HUES48 (cell line): ENCODE measurements around the gene DPM3.
"Not testable (repeated sequence)": the region's sequence is repeated elsewhere in the genome, so short reads cannot be mapped to it uniquely, and the experiment has no call there.

Source experiments
- H3K27ac ChIP-seq: one replicate; pipeline ENCODE4 v1.7.0; 2013; ENCODE audit warnings: low read depth, low read length, inconsistent platforms
- H3K27me3 ChIP-seq: 2 replicates; pipeline ENCODE4 v1.6.1; 2013; ENCODE audit warnings: mild to moderate bottlenecking, low read length; ENCODE audit not compliant: control insufficient read depth, insufficient read depth
- H3K36me3 ChIP-seq: 2 replicates; pipeline ENCODE4 v1.6.1; 2013; ENCODE audit warnings: low read length; ENCODE audit not compliant: control insufficient read depth, insufficient read depth
- H3K4me1 ChIP-seq: 2 replicates; pipeline ENCODE4 v1.6.1; 2013; ENCODE audit warnings: mild to moderate bottlenecking, low read length; ENCODE audit not compliant: control insufficient read depth, insufficient read depth
- H3K4me3 ChIP-seq: 2 replicates; pipeline ENCODE4 v1.5.1; 2013; ENCODE audit warnings: mild to moderate bottlenecking, low read depth, low read length
- H3K9ac ChIP-seq: 2 replicates; pipeline ENCODE4 v1.6.1; 2013; ENCODE audit warnings: mild to moderate bottlenecking, low read depth, low read length, moderate library complexity
- H3K9me3 ChIP-seq: 2 replicates; pipeline ENCODE4 v1.6.1; 2013; ENCODE audit warnings: low read length; ENCODE audit not compliant: control insufficient read depth, insufficient read depth

The DPM3 gene

GRCh38 chr1:155121249-155121648, 19.1 kb downstream of the DPM3 start:
- peaks cover 41% of the 10 kb centered on the region for H3K27me3 ChIP-seq
- no peaks in the 10 kb centered on the region for H3K9me3 ChIP-seq
- H3K27ac ChIP-seq: no peak overlapping the region
- H3K36me3 ChIP-seq: no peaks in the 10 kb centered on the region
- H3K4me1 ChIP-seq: peaks cover 20% of the 10 kb centered on the region
- H3K9ac ChIP-seq: no peak overlapping the region
- H3K4me3 ChIP-seq: no peak overlapping the region

GRCh38 chr1:155120253-155120652, 20.1 kb downstream of the DPM3 start:
- H3K27me3 ChIP-seq: peaks cover 31% of the 10 kb centered on the region
- H3K27ac ChIP-seq: no peak overlapping the region
- no peak overlapping the region for H3K9ac ChIP-seq
- H3K4me1 ChIP-seq: peaks cover 10% of the 10 kb centered on the region
- H3K4me3 ChIP-seq: no peak overlapping the region
- no peaks in the 10 kb centered on the region for H3K9me3 ChIP-seq
- no peaks in the 10 kb centered on the region for H3K36me3 ChIP-seq

- H3K4me3 ChIP-seq, H3K9ac ChIP-seq, H3K27ac ChIP-seq, H3K36me3 ChIP-seq, H3K9me3 ChIP-seq, H3K4me1 ChIP-seq: not testable (repeated sequence)
- peaks cover 14% of the 10 kb centered on the region; the same call in 1 of the 2 replicates for H3K27me3 ChIP-seq
Measured at GRCh38 chr1:155118090-155118489, 22.2 kb downstream of the DPM3 start.

GRCh38 chr1:155117610-155118009, 22.7 kb downstream of the DPM3 start:
- Histone ChIP-seq H3K36me3 (no peaks in the 10 kb centered on the region), H3K9me3 (no peaks in the 10 kb centered on the region), H3K4me3 (no peak overlapping the region), H3K27ac (no peak overlapping the region), H3K9ac (no peak overlapping the region), H3K27me3 (peaks cover 14% of the 10 kb centered on the region; the same call in 1 of the 2 replicates), H3K4me1 (no peaks in the 10 kb centered on the region)

GRCh38 chr1:155116113-155116764, 24.1 kb downstream of the DPM3 start:
- Histone ChIP-seq H3K36me3 (no peaks in the 10 kb centered on the region), H3K27ac (no peak overlapping the region), H3K27me3 (peaks cover 12% of the 10 kb centered on the region; the same call in 1 of the 2 replicates), H3K4me1 (no peaks in the 10 kb centered on the region), H3K9me3 (no peaks in the 10 kb centered on the region), H3K9ac (no peak overlapping the region), H3K4me3 (no peak overlapping the region)

GRCh38 chr1:155113450-155113980, 26.8 kb downstream of the DPM3 start:
- H3K9ac ChIP-seq: no peak overlapping the region
- no peaks in the 10 kb centered on the region for H3K36me3 ChIP-seq
- no peaks in the 10 kb centered on the region for H3K4me1 ChIP-seq
- H3K9me3 ChIP-seq: no peaks in the 10 kb centered on the region
- no peaks in the 10 kb centered on the region for H3K27me3 ChIP-seq
- no peak overlapping the region for H3K27ac ChIP-seq
- H3K4me3 ChIP-seq: no peak overlapping the region

GRCh38 chr1:155110826-155111225, 29.5 kb downstream of the DPM3 start:
- Histone ChIP-seq H3K9me3 (no peaks in the 10 kb centered on the region), H3K4me1 (no peaks in the 10 kb centered on the region), H3K27ac (no peak overlapping the region), H3K36me3 (no peaks in the 10 kb centered on the region), H3K9ac (no peak overlapping the region), H3K4me3 (no peak overlapping the region), H3K27me3 (no peaks in the 10 kb centered on the region)

GRCh38 chr1:155110381-155110780, 29.9 kb downstream of the DPM3 start:
- H3K36me3 ChIP-seq: no peaks in the 10 kb centered on the region
- no peak overlapping the region for H3K27ac ChIP-seq
- no peaks in the 10 kb centered on the region for H3K27me3 ChIP-seq
- no peaks in the 10 kb centered on the region for H3K4me1 ChIP-seq
- no peak overlapping the region for H3K4me3 ChIP-seq
- H3K9me3 ChIP-seq: no peaks in the 10 kb centered on the region
- H3K9ac ChIP-seq: no peak overlapping the region

GRCh38 chr1:155108296-155108695, 32.0 kb downstream of the DPM3 start:
- no peaks in the 10 kb centered on the region for H3K27me3 ChIP-seq
- no peak overlapping the region for H3K27ac ChIP-seq
- no peaks in the 10 kb centered on the region for H3K36me3 ChIP-seq
- no peak overlapping the region for H3K9ac ChIP-seq
- H3K4me3 ChIP-seq: no peak overlapping the region
- no peaks in the 10 kb centered on the region for H3K9me3 ChIP-seq
- no peaks in the 10 kb centered on the region for H3K4me1 ChIP-seq

GRCh38 chr1:155107309-155108264, 32.7 kb downstream of the DPM3 start:
- Histone ChIP-seq H3K36me3 (no peaks in the 10 kb centered on the region), H3K4me3 (no peak overlapping the region), H3K9me3 (no peaks in the 10 kb centered on the region), H3K27me3 (no peaks in the 10 kb centered on the region), H3K9ac (no peak overlapping the region), H3K4me1 (no peaks in the 10 kb centered on the region), H3K27ac (no peak overlapping the region)

- no peak overlapping the region for H3K4me3 ChIP-seq
- no peak overlapping the region for H3K9ac ChIP-seq
- H3K36me3 ChIP-seq: no peaks in the 10 kb centered on the region
- H3K27ac ChIP-seq: no peak overlapping the region
- no peaks in the 10 kb centered on the region for H3K9me3 ChIP-seq
- H3K27me3 ChIP-seq: no peaks in the 10 kb centered on the region
- H3K4me1 ChIP-seq: no peaks in the 10 kb centered on the region
Measured at GRCh38 chr1:155106862-155107261, 33.5 kb downstream of the DPM3 start.
